Stimulated activated effector memory CD8-positive, alpha-beta T cell treated with anti-CD3 and anti-CD28 coated beads, Interleukin-12 subunit alpha, Interleukin-12 subunit beta, amount 100 ng/mL, for 72 hours (primary cell): Measurements from ENCODE around the gene MACROD2.
"Not testable (repeated sequence)": the region's sequence is repeated elsewhere in the genome, so short reads cannot be mapped to it uniquely, and the experiment has no call there.

Experiments
- ATAC-seq: fragments of 150-1000 bp; cut with Tn5 transposase; 2 replicates; pipeline ENCODE4 v1.10.0; 2021
- DNase-seq, 2 donors: peaks; one replicate each; pipeline ENCODE4 v3.0.0; 2021 to 2022; ENCODE audit warnings: low spot score in 2 of 2
- H3K27ac Mint-ChIP-seq: one replicate; pipeline ENCODE4 v1.8.0; 2022; ENCODE audit warnings: mild to moderate bottlenecking, mixed read lengths
- H3K36me3 Mint-ChIP-seq: one replicate; pipeline ENCODE4 v1.8.0; 2022; ENCODE audit warnings: mild to moderate bottlenecking, mixed read lengths
- H3K4me1 Mint-ChIP-seq: one replicate; pipeline ENCODE4 v1.8.0; 2022; ENCODE audit warnings: mixed read lengths
- H3K4me3 Mint-ChIP-seq: one replicate; pipeline ENCODE4 v1.8.0; 2022; ENCODE audit warnings: mild to moderate bottlenecking, mixed read lengths
- H3K9me3 Mint-ChIP-seq: one replicate; pipeline ENCODE4 v1.8.0; 2022; ENCODE audit warnings: mixed read lengths

MACROD2 gene

DNA sequence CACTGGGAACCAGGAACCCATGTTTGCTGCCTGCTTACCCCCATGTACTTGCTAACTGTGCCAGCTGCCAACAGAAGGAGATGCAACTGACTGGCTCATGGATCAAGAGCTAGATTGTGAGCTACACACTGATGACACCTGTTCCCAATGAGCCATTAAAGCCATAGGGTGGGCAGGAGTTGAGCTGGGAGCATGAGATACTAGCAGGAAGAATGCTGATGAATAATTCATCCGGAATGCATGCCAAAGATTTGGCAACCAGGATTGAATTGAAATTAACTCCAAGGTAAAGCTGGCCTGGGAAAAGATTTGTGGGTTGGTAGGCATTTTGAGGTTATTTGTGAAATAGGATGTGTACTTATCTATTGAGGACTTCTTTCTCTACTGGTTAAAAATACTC, 1946.8 kb downstream of the MACROD2 start:
- no peak for DNase-seq
- Mint-ChIP-seq H3K4me1 (no peaks in the 10 kb centered on the region), H3K27ac (no peak overlapping the region), H3K36me3 (no peaks in the 10 kb centered on the region), H3K4me3 (no peak overlapping the region), H3K9me3 (peaks cover 13% of the 10 kb centered on the region)
- no peak for ATAC-seq

DNA sequence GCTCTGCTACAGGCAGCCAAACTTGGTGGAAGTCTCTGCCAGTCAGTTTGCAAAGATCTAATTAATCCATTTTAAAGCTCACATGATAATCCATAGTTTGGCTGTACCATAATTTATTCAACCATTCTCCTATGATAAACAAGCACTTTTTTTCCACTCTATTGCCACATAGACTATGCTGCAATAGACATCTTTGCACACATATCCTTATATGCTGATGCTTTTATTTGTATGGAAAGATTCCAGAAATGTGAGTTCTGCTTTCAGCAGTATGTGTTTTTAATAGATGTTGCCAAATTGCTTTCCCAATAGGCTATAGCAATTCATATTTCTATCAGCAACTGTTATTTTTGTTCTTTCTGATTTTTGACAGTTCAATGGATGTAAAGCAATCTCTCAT, 1950.0 kb downstream of the MACROD2 start:
- Mint-ChIP-seq H3K4me3 (no peak overlapping the region), H3K36me3 (no peaks in the 10 kb centered on the region), H3K4me1 (no peaks in the 10 kb centered on the region), H3K27ac (no peak overlapping the region), H3K9me3 (peaks cover 4% of the 10 kb centered on the region)
- DNase-seq (no peak), ATAC-seq (no peak)

DNA sequence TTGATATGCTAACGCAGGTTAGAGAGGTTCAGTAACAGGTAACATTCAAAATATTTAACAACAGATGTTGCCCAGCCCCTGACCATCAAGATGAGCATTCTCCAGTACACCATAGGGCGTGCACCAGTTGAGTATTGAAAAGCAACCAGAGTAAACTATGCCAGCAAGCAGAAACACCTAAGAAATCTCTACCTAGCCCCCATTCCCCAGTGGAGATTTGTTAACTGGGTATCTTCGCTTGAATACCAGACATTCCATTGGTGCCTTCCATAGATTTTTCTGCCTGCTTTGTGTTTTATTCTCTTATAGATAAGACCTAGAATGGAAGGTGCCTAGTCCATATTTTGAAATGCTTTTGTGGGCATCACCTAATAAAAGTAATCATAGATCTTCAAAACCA, 1954.1 kb downstream of the MACROD2 start:
- Mint-ChIP-seq H3K27ac (no peak overlapping the region), H3K9me3 (peaks cover 19% of the 10 kb centered on the region), H3K36me3 (no peaks in the 10 kb centered on the region), H3K4me3 (no peak overlapping the region), H3K4me1 (no peaks in the 10 kb centered on the region)
- ATAC-seq (no peak), DNase-seq (no peak)

DNA sequence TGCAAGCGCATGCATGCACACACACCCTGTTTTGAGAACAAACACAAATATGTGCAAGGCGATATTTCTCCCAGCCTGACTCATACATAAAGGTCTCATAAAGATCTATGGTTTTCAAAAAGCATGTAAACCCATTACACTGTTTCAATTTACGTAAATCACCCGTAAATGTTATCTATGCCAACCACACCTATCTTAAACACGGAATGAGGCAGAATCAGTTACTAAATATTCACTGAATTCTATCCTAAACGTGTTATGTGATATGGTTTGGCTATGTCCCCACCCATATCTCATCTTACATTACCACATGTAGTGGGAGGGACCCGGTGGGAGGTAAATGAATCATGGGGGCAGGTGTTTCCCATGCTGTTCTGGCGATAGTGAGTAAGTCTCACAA, 1956.3 kb downstream of the MACROD2 start:
- H3K36me3 Mint-ChIP-seq = no peaks in the 10 kb centered on the region
- peaks cover 17% of the 10 kb centered on the region for H3K9me3 Mint-ChIP-seq
- no peak overlapping the region for H3K4me3 Mint-ChIP-seq
- no peak overlapping the region for H3K27ac Mint-ChIP-seq
- H3K4me1 Mint-ChIP-seq = no peaks in the 10 kb centered on the region
- no peak for DNase-seq
- ATAC-seq = no peak

DNA sequence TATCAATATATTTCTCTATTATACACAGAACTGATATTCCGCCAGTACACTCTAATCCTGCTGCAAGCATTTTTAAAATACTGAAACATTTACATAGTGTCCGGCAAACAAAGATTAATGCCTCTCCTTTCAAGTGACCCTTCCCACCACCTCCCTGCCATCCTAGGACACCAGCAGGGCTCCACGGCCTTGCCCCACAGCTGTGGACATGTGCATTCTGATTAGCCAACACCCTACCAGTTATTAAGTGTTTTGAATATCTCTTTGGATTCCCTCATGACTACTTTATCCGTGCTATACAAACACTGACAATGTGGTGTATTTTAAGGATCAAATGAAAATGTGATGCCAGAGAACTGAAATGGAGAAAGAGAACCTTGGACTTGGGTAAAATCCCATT, 1962.8 kb downstream of the MACROD2 start:
- ATAC-seq (no peak), DNase-seq (no peak)

DNA sequence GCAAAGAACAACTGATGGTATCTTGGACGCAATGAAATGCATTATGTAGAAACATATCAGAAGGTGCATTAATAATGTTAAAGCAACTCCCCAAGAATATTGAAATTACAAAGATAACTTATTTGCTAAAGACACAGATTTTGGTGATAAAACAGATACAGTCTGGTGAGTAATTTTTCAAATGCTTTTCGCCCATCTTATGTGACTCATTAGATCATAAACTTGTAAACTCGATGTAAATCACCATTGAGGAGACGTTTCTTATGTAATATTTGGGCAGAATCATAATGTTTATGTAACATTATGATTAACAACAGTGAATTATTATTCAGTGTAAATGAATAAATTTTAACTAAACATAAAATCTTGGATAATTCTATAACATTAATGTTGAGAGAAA, 1969.8 kb downstream of the MACROD2 start:
- H3K36me3 Mint-ChIP-seq = no peaks in the 10 kb centered on the region
- no peak for ATAC-seq
- peaks cover 10% of the 10 kb centered on the region for H3K9me3 Mint-ChIP-seq
- DNase-seq = no peak
- H3K27ac Mint-ChIP-seq = no peak overlapping the region
- H3K4me1 Mint-ChIP-seq = no peaks in the 10 kb centered on the region
- no peak overlapping the region for H3K4me3 Mint-ChIP-seq

More for the DNA sequence above, 1962.8 kb downstream of the MACROD2 start:
- Mint-ChIP-seq H3K9me3 (peaks cover 7% of the 10 kb centered on the region), H3K4me3 (no peak overlapping the region), H3K27ac (no peak overlapping the region), H3K4me1 (no peaks in the 10 kb centered on the region), H3K36me3 (no peaks in the 10 kb centered on the region)

DNA sequence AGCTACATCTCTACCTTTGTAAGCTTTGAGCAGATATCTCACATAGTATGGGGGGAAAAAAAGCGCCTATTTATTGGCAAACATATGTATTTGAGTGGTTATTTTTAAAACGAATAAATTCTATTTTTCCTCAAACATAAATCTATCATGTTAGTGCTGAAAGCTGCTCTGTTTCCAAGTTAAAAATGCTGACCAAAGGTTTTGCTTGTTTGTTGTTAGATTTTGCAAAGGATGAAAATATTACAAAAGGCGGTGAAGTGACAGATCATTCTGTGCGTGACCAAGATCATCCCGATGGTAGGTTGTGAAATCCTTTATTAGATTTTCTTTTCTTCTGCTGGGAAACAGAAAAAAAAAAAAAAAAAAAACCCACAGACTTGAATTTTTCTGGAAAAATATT, 1972.0 kb downstream of the MACROD2 start:
- Mint-ChIP-seq H3K4me3 (no peak overlapping the region), H3K36me3 (no peaks in the 10 kb centered on the region), H3K4me1 (no peaks in the 10 kb centered on the region), H3K27ac (no peak overlapping the region), H3K9me3 (peaks cover 15% of the 10 kb centered on the region)
- no peak for ATAC-seq
- DNase-seq = no peak

DNA sequence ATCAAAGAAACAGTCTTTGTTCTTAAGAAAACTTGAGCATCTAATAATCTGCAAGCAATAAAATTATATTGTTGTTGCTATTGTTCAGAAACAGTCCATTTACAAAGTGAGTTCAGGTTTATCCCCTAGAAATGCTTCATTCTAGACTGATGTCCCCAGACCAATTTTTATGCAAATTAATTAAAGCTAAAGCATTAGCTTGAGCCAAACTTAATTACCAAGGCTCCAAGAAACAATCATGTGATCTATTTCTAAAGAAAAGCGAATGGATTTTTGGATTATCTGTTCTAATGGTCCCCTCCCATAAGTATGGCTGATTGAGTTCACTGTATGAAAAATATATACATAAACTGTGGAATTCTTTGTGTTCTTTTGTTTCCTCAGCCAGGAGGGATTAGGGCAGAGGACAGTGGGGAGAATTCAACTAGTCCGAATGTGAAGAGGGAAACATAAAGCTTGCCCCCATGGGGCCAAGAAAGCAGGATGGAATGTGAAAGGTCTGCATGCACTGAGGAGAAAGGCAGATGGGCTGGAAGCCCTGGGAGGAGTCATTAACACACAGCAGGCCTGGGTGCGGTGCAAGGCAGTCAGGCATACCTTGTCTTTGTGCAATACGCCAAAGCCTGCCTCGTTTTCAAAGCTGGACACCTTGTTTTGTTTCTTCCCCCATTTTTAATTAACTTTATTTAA, 1980.9 kb downstream of the MACROD2 start:
- Mint-ChIP-seq H3K9me3 (peaks cover 21% of the 10 kb centered on the region), H3K36me3 (no peaks in the 10 kb centered on the region), H3K4me1 (no peaks in the 10 kb centered on the region), H3K27ac (no peak overlapping the region), H3K4me3 (no peak overlapping the region)
- ATAC-seq (no peak), DNase-seq (no peak)

DNA sequence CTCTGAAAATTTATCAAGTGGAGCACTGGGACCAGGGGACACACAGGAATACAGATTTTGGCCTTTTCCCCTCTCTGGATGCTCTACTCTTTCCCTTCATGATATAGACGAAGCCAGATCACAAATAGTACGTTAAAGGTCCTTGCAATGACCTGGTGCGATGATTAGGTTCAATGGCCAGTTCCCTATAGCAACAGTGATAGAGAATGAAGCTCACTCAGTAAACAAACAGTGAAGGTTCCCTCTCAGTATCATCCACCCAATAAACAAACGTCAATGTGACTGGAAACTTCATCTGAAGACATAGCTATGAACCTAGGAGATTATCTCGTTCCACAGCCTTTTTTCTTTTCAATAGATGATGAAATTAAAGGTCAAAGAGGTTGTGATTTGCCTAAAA, 1981.7 kb downstream of the MACROD2 start:
- Mint-ChIP-seq H3K4me1 (no peaks in the 10 kb centered on the region), H3K9me3 (peaks cover 20% of the 10 kb centered on the region), H3K27ac (no peak overlapping the region), H3K4me3 (no peak overlapping the region), H3K36me3 (no peaks in the 10 kb centered on the region)
- no peak for ATAC-seq
- no peak for DNase-seq

DNA sequence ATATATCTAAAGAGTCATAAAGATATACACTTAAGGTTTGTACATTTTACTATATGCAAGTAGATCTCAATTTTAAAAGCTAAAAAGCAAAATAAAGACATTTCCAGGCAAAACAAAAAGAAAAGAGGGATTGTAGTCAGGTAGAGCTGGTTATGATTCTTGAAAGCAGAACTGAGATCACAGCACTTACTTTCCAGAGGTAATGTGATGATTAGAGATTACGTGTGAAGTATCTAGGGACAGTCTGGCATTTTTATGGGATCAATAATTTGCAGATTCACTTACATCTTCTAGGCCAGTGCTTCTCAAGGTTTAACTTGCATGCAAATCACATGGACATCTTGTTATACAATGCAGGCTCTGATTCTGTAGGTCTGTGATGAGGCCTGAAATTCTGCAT, 1982.4 kb downstream of the MACROD2 start:
- H3K36me3 Mint-ChIP-seq = no peaks in the 10 kb centered on the region
- H3K9me3 Mint-ChIP-seq = peaks cover 17% of the 10 kb centered on the region
- ATAC-seq = no peak
- H3K27ac Mint-ChIP-seq = no peak overlapping the region
- H3K4me1 Mint-ChIP-seq = no peaks in the 10 kb centered on the region
- H3K4me3 Mint-ChIP-seq = no peak overlapping the region
- DNase-seq = no peak

DNA sequence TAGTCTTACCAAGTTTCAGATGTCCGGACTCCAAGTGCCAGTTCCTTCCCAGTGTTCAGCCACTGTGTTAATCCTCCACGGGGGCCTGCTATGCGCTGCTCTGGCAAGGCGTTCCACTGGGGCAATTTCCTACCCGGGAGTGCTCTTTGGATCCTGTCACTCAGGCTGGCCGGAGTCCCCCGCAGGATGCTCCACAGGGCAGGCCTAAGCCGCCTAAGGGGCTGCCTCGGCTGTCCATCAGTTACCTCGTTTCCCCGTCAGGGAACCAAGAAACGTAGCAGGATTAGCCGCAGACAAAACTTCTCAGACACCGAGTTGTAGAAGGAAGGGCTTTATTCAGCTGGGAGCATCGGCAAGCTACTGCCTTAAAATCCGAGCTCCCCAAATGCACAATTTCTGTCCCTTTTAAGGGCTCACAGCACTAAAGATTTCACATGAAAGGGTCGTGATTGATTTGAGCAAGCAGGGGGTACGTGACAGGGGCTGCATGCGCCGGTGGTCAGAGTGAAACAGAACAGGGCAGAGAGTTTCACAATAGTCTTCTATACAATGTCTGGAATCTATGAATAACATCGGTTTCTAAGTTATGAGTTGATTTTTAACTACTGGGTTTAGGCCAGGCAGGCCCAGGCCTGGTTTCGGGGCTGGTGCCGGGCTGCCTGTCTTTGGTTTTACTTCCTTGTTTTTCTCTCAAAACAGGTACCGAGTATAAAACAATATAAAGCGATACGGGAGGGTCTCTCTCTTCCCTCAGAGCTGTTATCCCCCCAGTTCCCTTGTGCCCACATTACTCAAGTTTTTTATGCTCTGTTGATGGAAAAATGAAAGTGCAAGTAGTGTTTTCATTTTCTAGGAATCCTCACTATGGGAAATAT, 1990.4 kb downstream of the MACROD2 start:
- not testable (repeated sequence) for H3K9me3 Mint-ChIP-seq, H3K4me1 Mint-ChIP-seq, H3K4me3 Mint-ChIP-seq, ATAC-seq, DNase-seq, H3K27ac Mint-ChIP-seq, H3K36me3 Mint-ChIP-seq

DNA sequence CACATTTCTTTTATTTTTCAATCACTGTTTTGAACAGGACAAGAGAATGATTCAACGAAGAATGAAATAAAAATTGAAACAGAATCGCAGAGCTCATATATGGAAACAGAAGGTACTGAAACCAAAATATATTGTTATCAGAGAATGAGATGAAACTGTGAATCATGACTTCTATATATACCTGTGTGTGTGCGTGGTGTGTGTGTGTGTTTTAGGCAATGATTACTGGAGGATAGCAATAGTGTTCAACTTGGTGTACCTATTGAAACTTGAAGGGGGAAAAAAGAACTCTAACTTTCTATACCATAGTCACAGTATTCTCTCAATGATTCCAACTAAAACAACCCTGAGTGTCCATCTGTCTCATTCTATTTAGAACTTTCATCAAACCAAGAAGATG, 1991.4 kb downstream of the MACROD2 start:
- ATAC-seq = no peak
- peaks cover 5% of the 10 kb centered on the region for H3K9me3 Mint-ChIP-seq
- no peak for DNase-seq
- no peak overlapping the region for H3K27ac Mint-ChIP-seq
- no peaks in the 10 kb centered on the region for H3K36me3 Mint-ChIP-seq
- H3K4me3 Mint-ChIP-seq = no peak overlapping the region
- no peaks in the 10 kb centered on the region for H3K4me1 Mint-ChIP-seq

DNA sequence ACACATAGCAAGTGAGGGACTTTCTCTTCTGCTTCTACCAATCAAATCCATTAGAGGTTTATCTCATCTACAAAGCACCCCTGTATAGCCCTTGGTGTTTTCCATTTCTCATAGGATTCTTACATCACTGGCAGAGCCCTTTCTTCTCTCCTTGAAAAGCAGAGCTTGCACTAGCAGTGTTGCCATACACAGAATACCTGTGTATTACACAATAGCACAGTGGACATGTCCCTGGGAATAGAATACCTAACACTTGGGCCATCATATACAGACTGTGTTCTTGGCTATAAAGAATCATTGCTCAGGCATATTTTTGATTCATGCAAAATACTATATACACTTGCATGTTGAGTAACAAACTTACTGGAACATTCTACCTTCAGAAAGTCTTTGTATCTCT, 1996.0 kb downstream of the MACROD2 start:
- Mint-ChIP-seq H3K4me3 (no peak overlapping the region), H3K27ac (no peak overlapping the region), H3K36me3 (no peaks in the 10 kb centered on the region), H3K4me1 (no peaks in the 10 kb centered on the region), H3K9me3 (peaks cover 11% of the 10 kb centered on the region)
- DNase-seq (no peak), ATAC-seq (no peak)

DNA sequence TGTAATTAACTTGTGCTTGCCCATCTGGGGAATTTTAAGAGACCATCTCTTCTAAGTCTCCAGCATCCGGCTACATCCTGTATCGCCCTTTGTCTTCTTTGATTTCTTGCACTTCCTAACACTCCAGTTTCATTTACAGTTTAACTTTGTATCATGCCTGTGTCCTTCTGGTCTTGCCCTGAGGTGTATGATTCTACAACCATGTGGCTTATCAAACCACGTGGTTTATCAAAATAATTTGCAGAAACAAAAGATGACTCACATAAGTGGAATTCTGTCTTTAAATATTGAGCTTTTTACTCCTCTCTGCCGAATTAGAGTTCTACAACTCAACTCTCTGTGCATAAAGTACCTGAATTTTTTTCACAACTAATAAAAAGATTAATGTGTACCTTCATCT, 1997.2 kb downstream of the MACROD2 start:
- Mint-ChIP-seq H3K4me1 (no peaks in the 10 kb centered on the region), H3K4me3 (no peak overlapping the region), H3K36me3 (no peaks in the 10 kb centered on the region), H3K9me3 (peaks cover 17% of the 10 kb centered on the region), H3K27ac (no peak overlapping the region)
- ATAC-seq (no peak), DNase-seq (no peak)

DNA sequence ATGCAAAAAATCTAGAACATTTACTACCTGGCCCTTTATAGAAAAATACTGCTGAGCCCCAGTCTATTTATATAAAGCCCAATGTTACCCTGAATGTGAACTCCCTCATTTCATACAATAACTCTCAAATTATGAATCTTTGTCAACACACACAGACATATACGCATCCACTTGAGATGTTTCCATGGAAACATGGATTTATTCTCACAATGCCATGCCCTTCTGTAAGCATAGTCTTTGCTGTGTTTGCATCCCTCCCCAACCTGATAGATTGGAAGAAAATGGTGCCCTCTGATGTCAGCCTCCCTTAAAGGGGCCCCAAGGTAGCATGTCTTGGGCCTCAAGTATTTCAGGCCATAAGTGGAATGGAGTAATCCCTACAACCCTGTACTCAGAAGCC, 2004.8 kb downstream of the MACROD2 start:
- DNase-seq (no peak), ATAC-seq (no peak)
- Mint-ChIP-seq H3K27ac (no peak overlapping the region), H3K36me3 (no peaks in the 10 kb centered on the region), H3K4me1 (no peaks in the 10 kb centered on the region), H3K4me3 (no peak overlapping the region), H3K9me3 (peaks cover 25% of the 10 kb centered on the region)

DNA sequence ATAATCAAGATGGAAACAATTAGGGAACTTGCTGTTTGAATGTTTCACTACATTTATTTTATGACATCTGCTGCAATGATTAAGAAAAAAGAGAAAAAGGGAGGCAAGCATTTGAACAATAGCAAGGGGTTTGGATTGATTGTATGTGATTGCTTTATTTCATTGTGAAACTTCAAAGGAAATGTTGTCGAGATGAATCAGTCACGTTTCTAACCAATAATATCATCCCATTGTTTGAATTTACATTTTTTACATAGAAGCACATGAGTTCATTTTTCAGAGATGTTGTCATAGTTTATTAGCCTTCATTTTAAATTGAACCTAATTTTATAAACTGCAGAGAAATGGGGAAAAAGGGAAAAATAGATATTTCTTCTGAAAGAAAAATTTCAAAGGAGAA, 2006.0 kb downstream of the MACROD2 start:
- ATAC-seq (no peak), DNase-seq (no peak)
- H3K4me3 Mint-ChIP-seq = no peak overlapping the region
- H3K27ac Mint-ChIP-seq = no peak overlapping the region
- H3K36me3 Mint-ChIP-seq = no peaks in the 10 kb centered on the region
- peaks cover 25% of the 10 kb centered on the region for H3K9me3 Mint-ChIP-seq
- no peaks in the 10 kb centered on the region for H3K4me1 Mint-ChIP-seq
